GM12872 (cell line): ENCODE measurements around the gene TSGA10IP.

ENCODE experiments used
- CTCF ChIP-seq: IDR thresholded peaks from 3 replicates; pipeline ENCODE4 v1.5.1; 2011; ENCODE audit warnings: low read depth, mild to moderate bottlenecking, low read length, moderate library complexity; ENCODE audit not compliant: insufficient read depth

Gene TSGA10IP

GRCh38 chr11:65952052-65952521, 6.8 kb downstream of the TSGA10IP start:
- no peak for TF ChIP-seq CTCF

GRCh38 chr11:65953471-65953870, 8.2 kb downstream of the TSGA10IP start:
- no peak for TF ChIP-seq CTCF

- no peak for TF ChIP-seq CTCF
Measured at GRCh38 chr11:65954771-65955170, 9.5 kb downstream of the TSGA10IP start.

- TF ChIP-seq CTCF, result no peak
Measured at GRCh38 chr11:65958291-65958690, 13.0 kb downstream of the TSGA10IP start.

- TF ChIP-seq CTCF, result no peak
Measured at GRCh38 chr11:65958774-65959420, 13.6 kb downstream of the TSGA10IP start.

- TF ChIP-seq CTCF, result no peak
Measured at GRCh38 chr11:65960824-65961266, 15.6 kb downstream of the TSGA10IP start.

- no peak for TF ChIP-seq CTCF
Measured at GRCh38 chr11:65961267-65962140, 16.2 kb downstream of the TSGA10IP start, which contains the start of gene SART1. Gene SART1 (plus strand): TSS chr11:65961734. CDS start chr11:65961781, 47 bp downstream.
